Bronchial epithelial cell (primary cell): ENCODE measurements around the gene AMHR2. TPM values are rescaled to one million over a fixed set of nuclear protein-coding genes. Genes with fewer than 3 reads are reported as not detected.

Experiments used
- DNase-seq: peaks from one replicate; pipeline ENCODE4 v3.0.0-alpha.2; 2010; ENCODE audit warnings: low read depth
- FAIRE-seq: peaks from 2 replicates; lab custom pipeline; 2011; peaks lifted over from hg19 to GRCh38; lab: Jason Lieb, UNC
- H3K27me3 ChIP-seq: 2 replicates; pipeline ENCODE4 v1.5.1; 2011; ENCODE audit warnings: low read length; ENCODE audit not compliant: control insufficient read depth, insufficient read depth
- H3K36me3 ChIP-seq: 2 replicates; pipeline ENCODE4 v1.5.1; 2011; ENCODE audit warnings: low read length; ENCODE audit not compliant: control insufficient read depth, insufficient read depth
- H3K4me3 ChIP-seq: 2 replicates; pipeline ENCODE4 v1.5.1; 2011; ENCODE audit warnings: mild to moderate bottlenecking, low read depth, low read length, control low read depth
- total RNA-seq: library from RNA; depleted of rRNA; stranded (reverse); fragments of >200 nt; gene quantifications from 2 replicates; pipeline ENCODE4 v1.2.1, GENCODE V29; 2014
- TF ChIP-seq, protein P1 (sequence below): IDR thresholded peaks from 2 replicates; pipeline ENCODE4 v1.5.1; 2011; ENCODE audit warnings: mild to moderate bottlenecking, moderate library complexity, low read length, control low read depth, inconsistent platforms; ENCODE audit not compliant: insufficient read depth, severe bottlenecking

Gene AMHR2
- total RNA-seq, 1 donor from 2014 or later = not detected

DNA sequence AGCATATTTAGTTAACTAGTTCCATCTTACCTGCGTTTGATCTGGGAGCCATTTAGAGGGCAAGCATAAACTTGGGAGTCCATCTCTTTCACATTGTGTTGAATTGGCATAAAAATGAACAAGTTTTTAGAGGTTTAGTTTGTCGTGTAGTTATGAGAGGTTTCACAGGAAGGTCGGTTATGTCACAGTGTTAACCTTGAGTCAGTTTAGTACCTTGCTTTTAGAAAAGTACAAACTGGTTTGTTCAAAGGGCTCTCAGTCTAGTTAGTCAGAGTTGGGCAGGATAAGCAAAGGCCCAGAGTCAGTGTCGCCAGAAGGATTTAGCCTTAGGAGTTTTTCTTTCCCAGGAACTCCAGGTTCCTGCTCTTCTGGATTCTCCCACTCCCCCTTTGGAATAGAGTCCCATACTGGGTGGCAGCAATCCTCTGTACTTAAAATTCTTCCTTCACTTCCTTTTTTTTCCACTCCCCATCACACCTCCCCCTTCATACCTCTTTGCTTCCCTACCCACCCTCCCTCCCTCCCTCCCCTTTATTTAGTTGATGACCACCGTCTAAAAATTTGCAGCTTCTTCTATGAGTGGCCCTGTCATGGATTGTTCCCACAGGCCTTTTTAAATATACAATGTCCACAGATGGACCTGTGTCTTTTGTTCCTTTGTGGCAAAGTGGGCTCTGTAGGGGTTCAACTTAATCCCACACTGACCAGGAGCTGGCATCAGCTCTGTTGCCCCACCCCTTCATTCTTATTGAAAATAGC is 40.3 kb downstream of the AMHR2 start:
- Histone ChIP-seq H3K36me3 (peaks cover 48% of the 10 kb centered on the region), H3K27me3 (no peaks in the 10 kb centered on the region), H3K4me3 (no peak overlapping the region)
- no peak for FAIRE-seq
- DNase-seq = no peak
- TF ChIP-seq, protein P1, sequence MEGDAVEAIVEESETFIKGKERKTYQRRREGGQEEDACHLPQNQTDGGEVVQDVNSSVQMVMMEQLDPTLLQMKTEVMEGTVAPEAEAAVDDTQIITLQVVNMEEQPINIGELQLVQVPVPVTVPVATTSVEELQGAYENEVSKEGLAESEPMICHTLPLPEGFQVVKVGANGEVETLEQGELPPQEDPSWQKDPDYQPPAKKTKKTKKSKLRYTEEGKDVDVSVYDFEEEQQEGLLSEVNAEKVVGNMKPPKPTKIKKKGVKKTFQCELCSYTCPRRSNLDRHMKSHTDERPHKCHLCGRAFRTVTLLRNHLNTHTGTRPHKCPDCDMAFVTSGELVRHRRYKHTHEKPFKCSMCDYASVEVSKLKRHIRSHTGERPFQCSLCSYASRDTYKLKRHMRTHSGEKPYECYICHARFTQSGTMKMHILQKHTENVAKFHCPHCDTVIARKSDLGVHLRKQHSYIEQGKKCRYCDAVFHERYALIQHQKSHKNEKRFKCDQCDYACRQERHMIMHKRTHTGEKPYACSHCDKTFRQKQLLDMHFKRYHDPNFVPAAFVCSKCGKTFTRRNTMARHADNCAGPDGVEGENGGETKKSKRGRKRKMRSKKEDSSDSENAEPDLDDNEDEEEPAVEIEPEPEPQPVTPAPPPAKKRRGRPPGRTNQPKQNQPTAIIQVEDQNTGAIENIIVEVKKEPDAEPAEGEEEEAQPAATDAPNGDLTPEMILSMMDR = no peak

DNA sequence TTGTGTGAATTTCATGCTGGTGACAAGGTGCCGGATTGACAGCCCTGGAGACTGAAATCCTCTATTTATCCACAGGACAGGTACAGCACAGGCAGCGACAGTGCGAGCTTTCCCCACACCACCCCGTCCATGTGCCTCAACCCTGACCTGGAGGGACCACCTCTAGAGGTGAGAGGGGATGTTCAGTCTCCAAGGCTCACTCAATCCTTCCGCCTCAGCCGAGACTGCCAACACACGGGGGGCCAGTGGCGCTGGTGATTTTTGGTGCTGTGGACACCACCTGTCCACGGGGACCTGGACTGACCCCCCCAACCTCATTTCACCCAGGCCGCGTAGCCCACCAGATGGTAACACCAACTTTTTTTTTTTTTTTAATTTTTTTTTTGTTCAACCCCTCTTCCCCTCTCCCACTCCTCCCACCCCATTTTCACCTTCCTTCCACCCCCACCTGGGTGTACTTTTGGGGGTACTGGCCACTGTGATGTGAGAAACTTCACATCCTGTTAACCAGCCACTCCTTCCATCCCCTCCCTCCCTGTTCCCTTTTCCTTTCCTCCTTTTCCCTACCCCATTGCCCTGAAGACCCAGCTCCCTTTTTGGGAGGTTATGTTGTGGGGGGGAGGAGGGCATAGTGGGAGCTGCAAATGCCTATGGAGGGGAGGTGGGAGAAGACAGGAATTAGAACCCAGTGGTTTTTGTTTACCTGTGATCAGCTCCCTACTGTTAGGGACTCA is 41.2 kb downstream of the AMHR2 start:
- FAIRE-seq (no peak), DNase-seq (no peak)
- no peaks in the 10 kb centered on the region for H3K27me3 ChIP-seq
- H3K36me3 ChIP-seq = peaks cover 51% of the 10 kb centered on the region
- TF ChIP-seq, protein P1 = no peak
- no peak overlapping the region for H3K4me3 ChIP-seq

DNA sequence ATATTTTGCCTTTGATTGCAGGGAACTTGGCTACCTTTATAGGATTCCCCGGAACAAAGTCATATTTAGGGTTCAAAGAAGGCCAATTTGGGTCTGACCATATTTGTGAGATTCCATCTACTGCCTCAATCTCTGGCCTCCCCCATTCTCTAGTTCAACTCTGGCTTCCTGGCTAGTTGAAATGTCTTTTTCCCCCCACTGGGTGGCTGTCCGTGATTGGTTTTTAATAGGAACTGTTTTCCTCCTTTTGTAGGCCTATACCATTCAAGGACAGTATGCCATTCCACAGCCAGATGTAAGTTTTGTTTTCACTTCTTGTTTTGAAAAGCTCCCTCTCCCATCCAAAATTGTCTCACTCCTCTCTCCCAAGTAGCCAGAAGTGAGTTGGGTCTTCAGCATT is 42.0 kb downstream of the AMHR2 start:
- TF ChIP-seq, protein P1 = no peak
- FAIRE-seq (no peak), DNase-seq (no peak)
- H3K4me3 ChIP-seq = no peak overlapping the region
- peaks cover 51% of the 10 kb centered on the region for H3K36me3 ChIP-seq
- no peaks in the 10 kb centered on the region for H3K27me3 ChIP-seq

DNA sequence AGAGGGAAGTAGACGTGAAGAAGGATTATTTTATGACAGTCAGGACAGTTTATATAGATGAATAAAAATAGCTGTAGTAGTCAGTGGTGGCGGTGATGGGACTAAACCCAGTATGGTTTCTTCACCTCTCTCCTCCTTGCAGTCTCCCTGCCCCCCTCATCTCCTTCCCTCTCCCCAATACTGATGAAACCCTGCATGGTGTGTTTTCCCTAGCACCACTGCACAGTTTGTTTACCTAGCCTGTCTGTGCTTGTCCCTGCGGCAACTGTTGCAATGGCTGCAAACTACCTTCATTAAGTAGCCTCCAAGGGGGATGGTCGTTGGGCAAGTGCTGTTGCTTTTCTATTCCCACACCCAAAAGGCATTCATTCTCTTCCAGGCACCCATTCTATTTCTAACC is 43.0 kb downstream of the AMHR2 start:
- Histone ChIP-seq H3K4me3 (no peak overlapping the region), H3K27me3 (no peaks in the 10 kb centered on the region), H3K36me3 (peaks cover 44% of the 10 kb centered on the region)
- TF ChIP-seq, protein P1 = no peak
- peak; percentile 50 for FAIRE-seq
- peak; percentile 88 for DNase-seq

DNA sequence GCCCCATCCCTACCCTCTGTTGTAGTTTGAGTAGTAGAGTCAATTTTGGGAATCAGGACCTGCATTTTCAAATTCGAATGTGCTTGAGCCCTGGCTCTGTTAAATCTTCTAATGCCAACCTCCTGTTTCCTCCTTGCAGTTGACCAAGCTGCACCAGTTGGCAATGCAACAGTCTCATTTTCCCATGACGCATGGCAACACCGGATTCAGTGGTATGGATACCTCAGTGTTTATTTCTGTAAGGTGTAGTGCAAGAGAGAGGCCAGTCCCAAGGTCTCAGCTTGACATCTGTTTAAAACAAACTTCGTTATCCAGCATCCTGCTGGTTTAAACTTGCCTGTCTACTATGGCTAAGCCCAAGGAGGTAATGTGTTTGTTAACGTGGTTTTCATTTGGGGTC is 43.4 kb downstream of the AMHR2 start:
- Histone ChIP-seq H3K4me3 (no peak overlapping the region), H3K27me3 (no peaks in the 10 kb centered on the region), H3K36me3 (peaks cover 47% of the 10 kb centered on the region)
- TF ChIP-seq, protein P1 = no peak
- no peak for DNase-seq
- FAIRE-seq = no peak
